Measurements from ENCODE around the gene MRPL4. TPM values are rescaled to one million over a fixed set of nuclear protein-coding genes. Genes with fewer than 3 reads are reported as not detected.

MRPL4 gene
- total and polyA plus RNA-seq, 2 of the 13 experiments (the other 11 are each of a cell fraction or from before 2014, with no cell fraction given) = 40.6 to 42.5 TPM

GRCh38 chr19:10219678-10220077 is 32.3 kb upstream of the MRPL4 start (continued):
- TF ChIP-seq E2F2 (CRISPR knock-in tag; IDR thresholded peaks at IDR 0.05; ENCODE audit: borderline replicate concordance) = no peak
- peak; percentile 95; the same call in 1 of the 2 replicates for TF ChIP-seq RELA (CRISPR knock-in tag; IDR thresholded peaks at IDR 0.05)
- no peak for TF ChIP-seq HDAC1 (CRISPR knock-in tag; IDR thresholded peaks at IDR 0.05)
- TF ChIP-seq SMC3 (IDR thresholded peaks at IDR 0.05; ENCODE audit: low read length) = peak; percentile 9; the same call in 1 of the 2 replicates
- TF ChIP-seq CBX5 (CRISPR knock-in tag; IDR thresholded peaks at IDR 0.05; ENCODE audit: borderline replicate concordance) = no peak
- no peak for TF ChIP-seq FOXJ3 (CRISPR knock-in tag; IDR thresholded peaks at IDR 0.05; ENCODE audit: borderline replicate concordance)
- peak; percentile 60 for TF ChIP-seq PAXIP1 (CRISPR knock-in tag; conservative IDR thresholded peaks at IDR 0.05)
- TF ChIP-seq MAF1 (CRISPR knock-in tag; IDR thresholded peaks at IDR 0.05; ENCODE audit: borderline replicate concordance) = no peak
- no peak for TF ChIP-seq FOXP1 (IDR thresholded peaks at IDR 0.05)
- peak; percentile 17; the same call in 1 of the 2 replicates for TF ChIP-seq FOXP1 (CRISPR knock-in tag; IDR thresholded peaks at IDR 0.05)
- TF ChIP-seq PATZ1 (CRISPR knock-in tag; IDR thresholded peaks at IDR 0.05) = peak; percentile 32; the same call in 1 of the 2 replicates
- TF ChIP-seq ZMYM3 (CRISPR knock-in tag; IDR thresholded peaks at IDR 0.05) = 0 out of 2 replicates have a peak, but pooled peaks have one; percentile 36
- TF ChIP-seq, protein P1, sequence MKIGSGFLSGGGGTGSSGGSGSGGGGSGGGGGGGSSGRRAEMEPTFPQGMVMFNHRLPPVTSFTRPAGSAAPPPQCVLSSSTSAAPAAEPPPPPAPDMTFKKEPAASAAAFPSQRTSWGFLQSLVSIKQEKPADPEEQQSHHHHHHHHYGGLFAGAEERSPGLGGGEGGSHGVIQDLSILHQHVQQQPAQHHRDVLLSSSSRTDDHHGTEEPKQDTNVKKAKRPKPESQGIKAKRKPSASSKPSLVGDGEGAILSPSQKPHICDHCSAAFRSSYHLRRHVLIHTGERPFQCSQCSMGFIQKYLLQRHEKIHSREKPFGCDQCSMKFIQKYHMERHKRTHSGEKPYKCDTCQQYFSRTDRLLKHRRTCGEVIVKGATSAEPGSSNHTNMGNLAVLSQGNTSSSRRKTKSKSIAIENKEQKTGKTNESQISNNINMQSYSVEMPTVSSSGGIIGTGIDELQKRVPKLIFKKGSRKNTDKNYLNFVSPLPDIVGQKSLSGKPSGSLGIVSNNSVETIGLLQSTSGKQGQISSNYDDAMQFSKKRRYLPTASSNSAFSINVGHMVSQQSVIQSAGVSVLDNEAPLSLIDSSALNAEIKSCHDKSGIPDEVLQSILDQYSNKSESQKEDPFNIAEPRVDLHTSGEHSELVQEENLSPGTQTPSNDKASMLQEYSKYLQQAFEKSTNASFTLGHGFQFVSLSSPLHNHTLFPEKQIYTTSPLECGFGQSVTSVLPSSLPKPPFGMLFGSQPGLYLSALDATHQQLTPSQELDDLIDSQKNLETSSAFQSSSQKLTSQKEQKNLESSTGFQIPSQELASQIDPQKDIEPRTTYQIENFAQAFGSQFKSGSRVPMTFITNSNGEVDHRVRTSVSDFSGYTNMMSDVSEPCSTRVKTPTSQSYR (CRISPR knock-in tag; IDR thresholded peaks at IDR 0.05; ENCODE audit: borderline replicate concordance) = peak; percentile 71
- no peak for TF ChIP-seq NBN (conservative IDR thresholded peaks at IDR 0.05)
- TF ChIP-seq SIX1 (CRISPR knock-in tag; IDR thresholded peaks at IDR 0.05; ENCODE audit: borderline replicate concordance) = peak; percentile 63; the same call in 1 of the 2 replicates
- TF ChIP-seq, protein P2, sequence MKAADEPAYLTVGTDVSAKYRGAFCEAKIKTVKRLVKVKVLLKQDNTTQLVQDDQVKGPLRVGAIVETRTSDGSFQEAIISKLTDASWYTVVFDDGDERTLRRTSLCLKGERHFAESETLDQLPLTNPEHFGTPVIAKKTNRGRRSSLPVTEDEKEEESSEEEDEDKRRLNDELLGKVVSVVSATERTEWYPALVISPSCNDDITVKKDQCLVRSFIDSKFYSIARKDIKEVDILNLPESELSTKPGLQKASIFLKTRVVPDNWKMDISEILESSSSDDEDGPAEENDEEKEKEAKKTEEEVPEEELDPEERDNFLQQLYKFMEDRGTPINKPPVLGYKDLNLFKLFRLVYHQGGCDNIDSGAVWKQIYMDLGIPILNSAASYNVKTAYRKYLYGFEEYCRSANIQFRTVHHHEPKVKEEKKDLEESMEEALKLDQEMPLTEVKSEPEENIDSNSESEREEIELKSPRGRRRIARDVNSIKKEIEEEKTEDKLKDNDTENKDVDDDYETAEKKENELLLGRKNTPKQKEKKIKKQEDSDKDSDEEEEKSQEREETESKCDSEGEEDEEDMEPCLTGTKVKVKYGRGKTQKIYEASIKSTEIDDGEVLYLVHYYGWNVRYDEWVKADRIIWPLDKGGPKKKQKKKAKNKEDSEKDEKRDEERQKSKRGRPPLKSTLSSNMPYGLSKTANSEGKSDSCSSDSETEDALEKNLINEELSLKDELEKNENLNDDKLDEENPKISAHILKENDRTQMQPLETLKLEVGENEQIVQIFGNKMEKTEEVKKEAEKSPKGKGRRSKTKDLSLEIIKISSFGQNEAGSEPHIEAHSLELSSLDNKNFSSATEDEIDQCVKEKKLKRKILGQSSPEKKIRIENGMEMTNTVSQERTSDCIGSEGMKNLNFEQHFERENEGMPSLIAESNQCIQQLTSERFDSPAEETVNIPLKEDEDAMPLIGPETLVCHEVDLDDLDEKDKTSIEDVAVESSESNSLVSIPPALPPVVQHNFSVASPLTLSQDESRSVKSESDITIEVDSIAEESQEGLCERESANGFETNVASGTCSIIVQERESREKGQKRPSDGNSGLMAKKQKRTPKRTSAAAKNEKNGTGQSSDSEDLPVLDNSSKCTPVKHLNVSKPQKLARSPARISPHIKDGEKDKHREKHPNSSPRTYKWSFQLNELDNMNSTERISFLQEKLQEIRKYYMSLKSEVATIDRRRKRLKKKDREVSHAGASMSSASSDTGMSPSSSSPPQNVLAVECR (CRISPR knock-in tag; IDR thresholded peaks at IDR 0.05; ENCODE audit: borderline replicate concordance) = no peak
- TF ChIP-seq GTF2F1 (IDR thresholded peaks at IDR 0.05; ENCODE audit: low read length) = no peak

Measured in HepG2 (cell line).